Fibroblast of mammary gland (primary cell): Measurements from ENCODE around the gene USH2A.

Source experiments
- DNase-seq: peaks from one replicate; pipeline ENCODE4 v3.0.0-alpha.2; 2010; ENCODE audit warnings: low read depth
- H3K4me3 ChIP-seq: 2 replicates; pipeline ENCODE4 v1.5.1; 2011; ENCODE audit warnings: low read depth, mild to moderate bottlenecking, low read length, moderate library complexity; ENCODE audit not compliant: control insufficient read depth
- CTCF ChIP-seq: conservative IDR thresholded peaks from 2 replicates; pipeline ENCODE4 v1.5.1; 2011; ENCODE audit warnings: low read depth, low read length, inconsistent platforms; ENCODE audit not compliant: control insufficient read depth, insufficient read depth

The USH2A gene

GRCh38 chr1:215679231-215679630, 744.0 kb downstream of the USH2A start:
- H3K4me3 ChIP-seq, result no peak overlapping the region
- TF ChIP-seq CTCF, result no peak
- no peak for DNase-seq

DNA sequence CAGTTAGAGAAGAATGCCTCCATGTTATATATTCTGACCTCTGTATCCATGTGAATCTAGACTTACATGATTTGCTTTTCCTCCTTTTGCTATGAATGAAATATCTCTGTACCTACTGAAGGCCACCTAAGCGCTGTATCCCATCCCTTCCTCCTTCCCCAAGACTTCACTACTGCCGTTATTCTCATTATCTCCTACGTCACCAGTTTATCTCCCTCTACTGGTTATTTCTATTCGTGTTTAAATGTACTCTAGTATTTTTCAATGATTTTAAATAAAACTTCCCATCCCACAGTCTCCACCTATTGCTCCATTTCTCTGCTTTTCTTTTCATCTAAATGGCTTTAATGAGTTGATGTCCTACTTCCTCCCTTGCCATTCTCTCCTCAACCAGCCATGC, 746.1 kb downstream of the USH2A start:
- DNase-seq, result no peak
- TF ChIP-seq CTCF, result no peak
- H3K4me3 ChIP-seq, result no peak overlapping the region

DNA sequence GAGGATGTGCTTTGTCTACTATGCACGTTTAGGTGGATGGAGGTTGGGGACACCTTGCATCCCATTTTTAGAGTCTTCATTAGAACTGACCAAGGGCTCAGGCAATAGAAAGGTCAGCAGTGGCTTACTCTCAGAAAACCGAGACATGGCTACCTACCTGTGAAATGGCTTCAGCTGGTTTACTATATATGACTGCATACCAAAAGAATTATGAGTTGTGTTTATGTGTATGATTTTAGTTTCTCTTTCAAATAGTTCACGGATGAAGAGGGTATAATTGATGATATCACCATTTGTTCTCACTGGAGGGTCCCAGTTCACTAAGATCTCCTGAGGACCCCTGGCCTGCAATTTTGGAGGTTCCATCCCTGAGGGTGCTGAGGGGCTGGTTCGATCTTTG, 749.3 kb downstream of the USH2A start:
- TF ChIP-seq CTCF, result no peak
- no peak overlapping the region for H3K4me3 ChIP-seq
- no peak for DNase-seq

DNA sequence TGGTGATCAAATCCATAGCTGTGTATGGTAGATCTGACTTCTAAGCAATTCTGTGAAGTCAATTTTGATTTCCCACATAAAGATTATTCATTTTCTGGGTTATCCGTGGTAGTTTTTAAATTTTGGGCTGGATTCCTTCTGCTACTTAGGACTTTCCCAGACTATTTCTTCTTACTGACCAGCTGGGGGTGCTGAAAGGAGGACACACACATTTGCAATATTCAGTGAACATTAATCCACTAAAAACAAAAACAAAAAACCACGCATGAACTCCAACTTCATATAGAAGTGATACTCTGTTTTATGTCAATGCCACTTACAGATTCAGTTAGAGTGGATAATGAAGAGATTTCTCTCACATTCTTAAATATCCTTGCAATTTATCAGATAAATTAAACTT, 750.8 kb downstream of the USH2A start:
- peak; percentile 11 for TF ChIP-seq CTCF
- DNase-seq, result no peak
- H3K4me3 ChIP-seq, result no peak overlapping the region

GRCh38 chr1:215669806-215670491, 753.3 kb downstream of the USH2A start:
- H3K4me3 ChIP-seq, result no peak overlapping the region
- TF ChIP-seq CTCF, result no peak
- DNase-seq, result no peak

GRCh38 chr1:215667761-215668160, 755.5 kb downstream of the USH2A start:
- no peak for DNase-seq
- no peak for TF ChIP-seq CTCF
- H3K4me3 ChIP-seq, result no peak overlapping the region

- peak; percentile 86 for DNase-seq
Observed at GRCh38 chr1:215665215-215665614, 758.0 kb downstream of the USH2A start.

More at GRCh38 chr1:215665215-215665614, 758.0 kb downstream of the USH2A start:
- H3K4me3 ChIP-seq, result no peak overlapping the region
- TF ChIP-seq CTCF, result no peak
